Heart right ventricle (tissue), 16 donors: ENCODE measurements around the gene RNF31. TPM values are rescaled to one million over a fixed set of nuclear protein-coding genes. Genes with fewer than 3 reads are reported as not detected.

ENCODE experiments used
- ATAC-seq, 8 donors: fragments of 200-7000 bp; cut with Tn5 transposase; one replicate each; pipeline ENCODE4 v1.9.1; 2020; ENCODE audit warnings: mild to moderate bottlenecking in 8 of 8, moderate library complexity in 8 of 8, moderate number of reproducible peaks in 1 of 8
- DNase-seq, 2 donors: peaks; one replicate each; pipeline ENCODE4 v3.0.0-alpha.2; 2020
- H3K27ac ChIP-seq, 10 donors: fragments of 200-600 bp; sonication (generic) in 2 of 10; one replicate each; pipeline versions ENCODE4 v1.5.0 to v1.8.0; 2020 to 2022; ENCODE audit warnings: mild to moderate bottlenecking in 3 of 10
- H3K27me3 ChIP-seq, 7 donors: fragments of 200-600 bp; one replicate each; pipeline ENCODE4 v1.8.0; 2021 to 2022; ENCODE audit warnings: mild to moderate bottlenecking in 2 of 7
- H3K36me3 ChIP-seq, 9 donors: fragments of 200-600 bp; sonication (generic) in 1 of 9; one replicate each; pipeline versions ENCODE4 v1.5.0 to v1.8.0; 2020 to 2022; ENCODE audit warnings: mild to moderate bottlenecking in 2 of 9
- H3K4me1 ChIP-seq, 9 donors: fragments of 200-600 bp; sonication (generic) in 1 of 9; one replicate each; pipeline versions ENCODE4 v1.5.0 to v1.8.0; 2020 to 2022; ENCODE audit warnings: mild to moderate bottlenecking in 4 of 9
- H3K4me3 ChIP-seq, 10 donors: fragments of 200-600 bp; sonication (generic) in 2 of 10; one replicate each; pipeline versions ENCODE4 v1.5.0 to v1.8.0; 2020 to 2022; ENCODE audit warnings: mild to moderate bottlenecking in 7 of 10, moderate library complexity in 2 of 10
- H3K9me3 ChIP-seq, 11 donors: fragments of 200-600 bp in 10 of 11; sonication (generic) in 2 of 11; one replicate each; pipeline versions ENCODE4 v1.5.0 to v1.8.0; 2013 to 2022; ENCODE audit warnings: mild to moderate bottlenecking in 2 of 11, control low read depth in 1 of 11, moderate library complexity in 1 of 11
- CTCF ChIP-seq, 9 donors: fragments of 200-600 bp; sonication (generic) in 2 of 9; IDR thresholded peaks; one replicate each; pipeline versions ENCODE4 v1.5.0 to v1.8.0; 2021 to 2022; ENCODE audit warnings: antibody characterized with exemption in 9 of 9, mild to moderate bottlenecking in 5 of 9, moderate library complexity in 1 of 9
- WGBS, 2 donors: extraction: QIAGEN DNeasy Blood & Tissue Kit; methylation state at CpG; one replicate each; pipeline ENCODE4 v1.1.7; 2013; ENCODE audit warnings: inconsistent platforms in 1 of 2; 5-methylcytosine and 5-hydroxymethylcytosine counted together
- intact Hi-C, 10 donors: fragments of 100-400 bp; cut with DNase I; formaldehyde crosslinking; loops; one replicate each; pipeline versions ENCODE4 v1.11.1 to v1.14.2; 2022
- polyA plus RNA-seq, 2 donors: library from polyadenylated mRNA; stranded (reverse); fragments of 200-250 nt; gene quantifications; one replicate each; pipeline ENCODE4 v1.2.3, GENCODE V29; 2013
- total RNA-seq, 10 donors: library from RNA; stranded (reverse); fragmentation: NEBNext Ultra II Directional in 3 of 10; extraction: Animal tissue kit (Norgen Biotek cat#: 25700) in 3 of 10; gene quantifications; one replicate each; pipeline versions ENCODE4 v1.2.1 to v1.2.4, GENCODE V29; 2021 to 2023
- donor health status: Arrhythmogenic right ventricular cardiomyopathy.
- donor health status: ischemic (EF 13 %, LVEDD 7.1; RV severe dilation, severe dysfunction).
- donor health status: healthy with polysubstance abuse.
- donor health status: DM: no; HTN: yes; CAD: no.
- donor health status: DM: no; HTN: no; CAD: no.
- donor health status: ischemic (EF 25% LVEDD 6.9; RV normal size, moderate dysfunction).
- donor health status: ischemic (EF 25% LVEDD 5.7; RV mildly dilated, moderate dysfunction).
- donor health status: healthy.
- donor health status: DM: yes; HTN: yes; CAD: no.
- donor health status: Ischemic cardiomyopathy.
- donor health status: ischemic (EF 35%, LVEDD 5.7; RV mildly dilated, moderate dysfunction).
- donor health status: nonischemic (EF 11% LVEDD 7.7; RV severe dilation, severe dysfunction).
- donor health status: DM: yes; HTN: yes; CAD: no.
- donor health status: PGD.
- donor health status: ischemic (EF 29% LVEDD 5.4; RV normal size, mild dysfunction).
- donor health status: nonischemic (EF 23%, LVEDD 6.1; RV moderate dilation, normal function).

Gene RNF31
- total and polyA plus RNA-seq, 12 donors, result 27.5 to 92.9 (median 35.7) TPM

DNA sequence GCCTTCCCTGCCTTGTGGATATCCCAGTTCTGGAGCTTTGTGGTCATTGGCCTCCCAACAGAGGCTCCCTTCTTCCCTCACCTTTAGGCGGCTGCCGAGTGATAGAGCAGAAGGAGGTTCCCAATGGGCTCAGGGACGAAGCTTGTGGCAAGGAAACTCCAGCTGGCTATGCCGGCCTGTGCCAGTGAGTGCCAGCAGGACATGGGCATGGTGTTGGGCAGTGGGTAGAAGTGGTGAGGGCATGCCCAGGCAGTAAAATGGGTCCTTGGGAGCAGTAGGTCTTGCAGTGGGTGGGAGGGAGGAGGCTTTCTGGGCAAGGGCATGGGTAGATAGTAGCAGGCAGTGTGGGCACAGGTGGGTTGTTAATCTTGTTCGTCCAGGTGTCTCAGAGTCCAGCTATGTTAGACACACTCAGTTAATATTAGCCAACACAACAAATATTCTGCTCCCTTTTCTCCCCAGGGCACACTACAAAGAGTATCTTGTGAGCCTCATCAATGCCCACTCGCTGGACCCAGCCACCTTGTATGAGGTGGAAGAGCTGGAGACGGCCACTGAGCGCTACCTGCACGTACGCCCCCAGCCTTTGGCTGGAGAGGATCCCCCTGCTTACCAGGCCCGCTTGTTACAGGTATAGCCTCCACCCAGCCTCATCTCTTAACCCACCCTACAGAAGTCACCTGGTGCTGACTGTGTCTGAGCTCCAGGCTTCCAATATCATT lies 12.6 kb downstream of the RNF31 start:
- no peak for DNase-seq
- no peaks in the 10 kb centered on the region for H3K27me3 ChIP-seq
- intact Hi-C loops, result loop anchor here in 2 of 10 donors (2.0 to 5.0 kb wide), 3 partner anchors 13 to 101 kb away; partner anchors contain the start of genes DCAF11 (in 1 of the 2), NRL (in 1 of the 2), PSME2 (in 1 of the 2) and RNF31 (in 1 of the 2)
- H3K36me3 ChIP-seq, result peaks cover under 1 to 88% (median 57%) of the 10 kb centered on the region in 9 donors
- H3K9me3 ChIP-seq, result no peaks in the 10 kb centered on the region
- peak in 1 of 8 donors; percentile 10 for ATAC-seq
- 91 to 94% methylated on average over 11 of the region's 11 CpGs for WGBS, 2 donors
- no peak for TF ChIP-seq CTCF (IDR thresholded peaks at IDR 0.05)
- peaks cover 9 to 42% (median 27%) of the 10 kb centered on the region in 9 donors for H3K4me1 ChIP-seq
- H3K4me3 ChIP-seq, result no peak overlapping the region
- peak overlapping the region; percentile 92 to 100 (median 96) for H3K27ac ChIP-seq

GRCh38 chr14:24160499-24160849 lies 13.2 kb downstream of the RNF31 start:
- intact Hi-C loops, result loop anchor here in 2 of 10 donors (2.0 to 5.0 kb wide), 3 partner anchors 14 to 102 kb away; partner anchors contain the start of genes DCAF11 (in 1 of the 2), NRL (in 1 of the 2), PSME2 (in 1 of the 2) and RNF31 (in 1 of the 2)
- no peak for DNase-seq

GRCh38 chr14:24160850-24161804 lies 13.8 kb downstream of the RNF31 start, which contains the start of gene IRF9:
Gene IRF9, plus strand, starts transcription at chr14:24161265. Its CDS starts 880 bp downstream, at chr14:24162145.
- DNase-seq, result peak; percentile 96 to 97
- no peaks in the 10 kb centered on the region for H3K9me3 ChIP-seq
- WGBS, 2 donors, result 2 to 3% methylated on average over 12 of the region's 12 CpGs
- peak within 1 kb of the TSS; percentile 50 to 89 (median 66) for H3K4me3 ChIP-seq
- peak within 1 kb of the TSS; percentile 92 to 100 (median 96) for H3K27ac ChIP-seq
- peaks cover 10 to 88% (median 56%) of the 10 kb centered on the region in 9 donors for H3K36me3 ChIP-seq
- peaks cover 9 to 50% (median 27%) of the 10 kb centered on the region in 9 donors for H3K4me1 ChIP-seq
- peak; percentile 90 to 98 (median 92) for TF ChIP-seq CTCF (IDR thresholded peaks at IDR 0.05)
- peak; percentile 89 to 97 (median 96) for ATAC-seq
- H3K27me3 ChIP-seq, result no peaks in the 10 kb centered on the region
- intact Hi-C loops, result loop anchor here in 2 of 10 donors (2.0 to 5.0 kb wide), 3 partner anchors 14 to 102 kb away; partner anchors contain the start of genes DCAF11 (in 1 of the 2), NRL (in 1 of the 2), PSME2 (in 1 of the 2) and RNF31 (in 1 of the 2)

More at GRCh38 chr14:24160499-24160849, 13.2 kb downstream of the RNF31 start:
- Histone ChIP-seq H3K4me1 (peaks cover 9 to 44% (median 27%) of the 10 kb centered on the region in 9 donors), H3K9me3 (no peaks in the 10 kb centered on the region), H3K36me3 (peaks cover 6 to 88% (median 57%) of the 10 kb centered on the region in 9 donors), H3K27ac (peak overlapping the region; percentile 92 to 100 (median 96)), H3K27me3 (no peaks in the 10 kb centered on the region), H3K4me3 (peak overlapping the region in 2 of 10 donors; percentile 63 to 89)
- ATAC-seq, result peak in 1 of 8 donors; percentile 18
- 87 to 89% methylated on average over 4 of the region's 4 CpGs for WGBS, 2 donors
- TF ChIP-seq CTCF (IDR thresholded peaks at IDR 0.05), result no peak
